Measurements from ENCODE around the gene DRG1.

DRG1 gene

GRCh38 chr22:31445642-31446041 lies 46.2 kb downstream of the DRG1 start:
- Histone ChIP-seq H3K4me1 (ENCODE audit: insufficient read depth, low read length) (no peaks in the 10 kb centered on the region), H3K36me3 (ENCODE audit: insufficient read depth, low read length) (peaks cover 73% of the 10 kb centered on the region), H3K4me3 (ENCODE audit: low read depth in 1 of 2, low read length in 2 of 2) (no peak overlapping the region), H3K9me3 (ENCODE audit: low read length) (no peaks in the 10 kb centered on the region), H3K9ac (ENCODE audit: low read length) (no peak overlapping the region), H3K27me3 (ENCODE audit: control insufficient read depth in 1 of 2, insufficient read depth in 2 of 2, low read length in 2 of 2) (no peaks in the 10 kb centered on the region), H3K27ac (ENCODE audit: low read depth, low read length) (no peak overlapping the region)

- H3K36me3 ChIP-seq (ENCODE audit: insufficient read depth, low read length), result peaks cover 70% of the 10 kb centered on the region
- no peak overlapping the region for H3K27ac ChIP-seq (ENCODE audit: low read depth, low read length)
- no peak overlapping the region for H3K9ac ChIP-seq (ENCODE audit: low read length)
- H3K27me3 ChIP-seq (ENCODE audit: control insufficient read depth in 1 of 2, insufficient read depth in 2 of 2, low read length in 2 of 2), result no peaks in the 10 kb centered on the region
- H3K4me1 ChIP-seq (ENCODE audit: insufficient read depth, low read length), result no peaks in the 10 kb centered on the region
- no peaks in the 10 kb centered on the region for H3K9me3 ChIP-seq (ENCODE audit: low read length)
- no peak overlapping the region for H3K4me3 ChIP-seq (ENCODE audit: low read depth in 1 of 2, low read length in 2 of 2)
Observed at GRCh38 chr22:31446208-31446607, 46.8 kb downstream of the DRG1 start.

- H3K36me3 ChIP-seq (ENCODE audit: insufficient read depth, low read length), result peaks cover 66% of the 10 kb centered on the region
- H3K27ac ChIP-seq (ENCODE audit: low read depth, low read length), result no peak overlapping the region
Observed at GRCh38 chr22:31446767-31447166, 47.4 kb downstream of the DRG1 start.

GRCh38 chr22:31447337-31447736 lies 47.9 kb downstream of the DRG1 start:
- Histone ChIP-seq H3K9ac (ENCODE audit: low read length) (no peak overlapping the region), H3K27ac (ENCODE audit: low read depth, low read length) (no peak overlapping the region), H3K27me3 (ENCODE audit: control insufficient read depth in 1 of 2, insufficient read depth in 2 of 2, low read length in 2 of 2) (no peaks in the 10 kb centered on the region), H3K4me3 (ENCODE audit: low read depth in 1 of 2, low read length in 2 of 2) (no peak overlapping the region), H3K9me3 (ENCODE audit: low read length) (no peaks in the 10 kb centered on the region), H3K36me3 (ENCODE audit: insufficient read depth, low read length) (peaks cover 60% of the 10 kb centered on the region), H3K4me1 (ENCODE audit: insufficient read depth, low read length) (no peaks in the 10 kb centered on the region)

More at GRCh38 chr22:31446767-31447166, 47.4 kb downstream of the DRG1 start:
- H3K4me1 ChIP-seq (ENCODE audit: insufficient read depth, low read length), result no peaks in the 10 kb centered on the region
- no peak overlapping the region for H3K4me3 ChIP-seq (ENCODE audit: low read depth in 1 of 2, low read length in 2 of 2)
- H3K27me3 ChIP-seq (ENCODE audit: control insufficient read depth in 1 of 2, insufficient read depth in 2 of 2, low read length in 2 of 2), result no peaks in the 10 kb centered on the region
- no peak overlapping the region for H3K9ac ChIP-seq (ENCODE audit: low read length)
- H3K9me3 ChIP-seq (ENCODE audit: low read length), result no peaks in the 10 kb centered on the region

GRCh38 chr22:31448382-31448781 lies 49.0 kb downstream of the DRG1 start:
- H3K4me1 ChIP-seq (ENCODE audit: insufficient read depth, low read length), result no peaks in the 10 kb centered on the region
- H3K9me3 ChIP-seq (ENCODE audit: low read length), result no peaks in the 10 kb centered on the region
- no peak overlapping the region for H3K9ac ChIP-seq (ENCODE audit: low read length)

GRCh38 chr22:31449506-31449905 lies 50.1 kb downstream of the DRG1 start:
- no peaks in the 10 kb centered on the region for H3K27me3 ChIP-seq (ENCODE audit: control insufficient read depth in 1 of 2, insufficient read depth in 2 of 2, low read length in 2 of 2)
- no peak overlapping the region for H3K27ac ChIP-seq (ENCODE audit: low read depth, low read length)
- peaks cover 53% of the 10 kb centered on the region for H3K36me3 ChIP-seq (ENCODE audit: insufficient read depth, low read length)
- H3K4me3 ChIP-seq (ENCODE audit: low read depth in 1 of 2, low read length in 2 of 2), result no peak overlapping the region
- H3K9me3 ChIP-seq (ENCODE audit: low read length), result no peaks in the 10 kb centered on the region
- H3K4me1 ChIP-seq (ENCODE audit: insufficient read depth, low read length), result no peaks in the 10 kb centered on the region
- no peak overlapping the region for H3K9ac ChIP-seq (ENCODE audit: low read length)

More at GRCh38 chr22:31448382-31448781, 49.0 kb downstream of the DRG1 start:
- no peak overlapping the region for H3K27ac ChIP-seq (ENCODE audit: low read depth, low read length)
- H3K4me3 ChIP-seq (ENCODE audit: low read depth in 1 of 2, low read length in 2 of 2), result no peak overlapping the region
- peaks cover 53% of the 10 kb centered on the region for H3K36me3 ChIP-seq (ENCODE audit: insufficient read depth, low read length)
- H3K27me3 ChIP-seq (ENCODE audit: control insufficient read depth in 1 of 2, insufficient read depth in 2 of 2, low read length in 2 of 2), result no peaks in the 10 kb centered on the region

GRCh38 chr22:31451709-31452571 lies 52.5 kb downstream of the DRG1 start:
- Histone ChIP-seq H3K36me3 (ENCODE audit: insufficient read depth, low read length) (peaks cover 54% of the 10 kb centered on the region), H3K27me3 (ENCODE audit: control insufficient read depth in 1 of 2, insufficient read depth in 2 of 2, low read length in 2 of 2) (no peaks in the 10 kb centered on the region), H3K4me1 (ENCODE audit: insufficient read depth, low read length) (no peaks in the 10 kb centered on the region), H3K4me3 (ENCODE audit: low read depth in 1 of 2, low read length in 2 of 2) (no peak overlapping the region), H3K27ac (ENCODE audit: low read depth, low read length) (no peak overlapping the region), H3K9me3 (ENCODE audit: low read length) (no peaks in the 10 kb centered on the region), H3K9ac (ENCODE audit: low read length) (no peak overlapping the region)

GRCh38 chr22:31461699-31462098 lies 62.3 kb downstream of the DRG1 start:
- H3K9ac ChIP-seq (ENCODE audit: low read length), result no peak overlapping the region
- no peak overlapping the region for H3K27ac ChIP-seq (ENCODE audit: low read depth, low read length)
- no peak overlapping the region for H3K4me3 ChIP-seq (ENCODE audit: low read depth in 1 of 2, low read length in 2 of 2)
- H3K36me3 ChIP-seq (ENCODE audit: insufficient read depth, low read length), result peaks cover 57% of the 10 kb centered on the region
- no peaks in the 10 kb centered on the region for H3K4me1 ChIP-seq (ENCODE audit: insufficient read depth, low read length)
- H3K9me3 ChIP-seq (ENCODE audit: low read length), result no peaks in the 10 kb centered on the region
- H3K27me3 ChIP-seq (ENCODE audit: control insufficient read depth in 1 of 2, insufficient read depth in 2 of 2, low read length in 2 of 2), result no peaks in the 10 kb centered on the region

- Histone ChIP-seq H3K9ac (ENCODE audit: low read length) (no peak overlapping the region), H3K27me3 (ENCODE audit: control insufficient read depth in 1 of 2, insufficient read depth in 2 of 2, low read length in 2 of 2) (no peaks in the 10 kb centered on the region), H3K27ac (ENCODE audit: low read depth, low read length) (no peak overlapping the region), H3K36me3 (ENCODE audit: insufficient read depth, low read length) (peaks cover 64% of the 10 kb centered on the region), H3K4me3 (ENCODE audit: low read depth in 1 of 2, low read length in 2 of 2) (no peak overlapping the region), H3K9me3 (ENCODE audit: low read length) (no peaks in the 10 kb centered on the region), H3K4me1 (ENCODE audit: insufficient read depth, low read length) (no peaks in the 10 kb centered on the region)
Observed at GRCh38 chr22:31465307-31465706, 65.9 kb downstream of the DRG1 start.

GRCh38 chr22:31474743-31475142 lies 75.3 kb downstream of the DRG1 start:
- no peaks in the 10 kb centered on the region for H3K36me3 ChIP-seq (ENCODE audit: insufficient read depth, low read length)
- H3K9ac ChIP-seq (ENCODE audit: low read length), result no peak overlapping the region
- H3K27ac ChIP-seq (ENCODE audit: low read depth, low read length), result no peak overlapping the region
- no peaks in the 10 kb centered on the region for H3K9me3 ChIP-seq (ENCODE audit: low read length)
- H3K4me1 ChIP-seq (ENCODE audit: insufficient read depth, low read length), result no peaks in the 10 kb centered on the region
- no peak overlapping the region for H3K4me3 ChIP-seq (ENCODE audit: low read depth in 1 of 2, low read length in 2 of 2)
- H3K27me3 ChIP-seq (ENCODE audit: control insufficient read depth in 1 of 2, insufficient read depth in 2 of 2, low read length in 2 of 2), result no peaks in the 10 kb centered on the region

GRCh38 chr22:31475800-31476199 lies 76.4 kb downstream of the DRG1 start:
- Histone ChIP-seq H3K9ac (ENCODE audit: low read length) (no peak overlapping the region), H3K27ac (ENCODE audit: low read depth, low read length) (no peak overlapping the region), H3K27me3 (ENCODE audit: control insufficient read depth in 1 of 2, insufficient read depth in 2 of 2, low read length in 2 of 2) (no peaks in the 10 kb centered on the region), H3K36me3 (ENCODE audit: insufficient read depth, low read length) (peaks cover 2% of the 10 kb centered on the region), H3K9me3 (ENCODE audit: low read length) (no peaks in the 10 kb centered on the region), H3K4me1 (ENCODE audit: insufficient read depth, low read length) (no peaks in the 10 kb centered on the region), H3K4me3 (ENCODE audit: low read depth in 1 of 2, low read length in 2 of 2) (no peak overlapping the region)

GRCh38 chr22:31477329-31477728 lies 77.9 kb downstream of the DRG1 start:
- Histone ChIP-seq H3K4me3 (ENCODE audit: low read depth in 1 of 2, low read length in 2 of 2) (no peak overlapping the region), H3K9me3 (ENCODE audit: low read length) (no peaks in the 10 kb centered on the region), H3K4me1 (ENCODE audit: insufficient read depth, low read length) (no peaks in the 10 kb centered on the region), H3K27ac (ENCODE audit: low read depth, low read length) (no peak overlapping the region), H3K27me3 (ENCODE audit: control insufficient read depth in 1 of 2, insufficient read depth in 2 of 2, low read length in 2 of 2) (no peaks in the 10 kb centered on the region), H3K9ac (ENCODE audit: low read length) (no peak overlapping the region), H3K36me3 (ENCODE audit: insufficient read depth, low read length) (peaks cover 13% of the 10 kb centered on the region)
